Measurements from ENCODE around the gene SLC45A1.

- TF ChIP-seq CTCF (IDR thresholded peaks at IDR 0.05) (no peak), POLR2AphosphoS5 (IDR thresholded peaks at IDR 0.05) (no peak)
Measured at GRCh38 chr1:8382608-8383505, 64.9 kb downstream of the SLC45A1 start.

All from prostate gland (tissue), 2 donors.